ENCODE results near the gene CCT2. TPM values are rescaled to one million over a fixed set of nuclear protein-coding genes. Genes with fewer than 3 reads are reported as not detected.

The CCT2 gene
- total RNA-seq, 1 experiment from 2014 or later, result 342 TPM

GRCh38 chr12:69598174-69598753, 13.0 kb downstream of the CCT2 start:
- POLR2A ChIA-PET, result no interaction called here
- DNase-seq (ENCODE audit: low spot score) (no peak), ATAC-seq (no peak)
- Mint-ChIP-seq H3K27me3 (ENCODE audit: low read depth) (no peaks in the 10 kb centered on the region), H3K4me1 (no peaks in the 10 kb centered on the region), H3K36me3 (peaks cover 86% of the 10 kb centered on the region), H3K4me3 (no peak overlapping the region), H3K27ac (no peak overlapping the region), H3K9me3 (peaks cover 2% of the 10 kb centered on the region)
- CTCF ChIA-PET, result interaction anchor here (0.5 kb wide), 1 partner anchor 1181 kb away, joined by 3 read pairs; no protein-coding TSS in a partner anchor
- no peak for TF ChIP-seq RORB (CRISPR knock-in tag; IDR thresholded peaks at IDR 0.05)
- TF ChIP-seq CTCF (IDR thresholded peaks at IDR 0.05), result no peak
- no peak for TF ChIP-seq ATF2 (CRISPR knock-in tag; IDR thresholded peaks at IDR 0.05; ENCODE audit: borderline replicate concordance, low read depth)
- no peak for TF ChIP-seq NFE2L1 (CRISPR knock-in tag; IDR thresholded peaks at IDR 0.05)
- no peak for TF ChIP-seq AR (CRISPR knock-in tag; IDR thresholded peaks at IDR 0.05)
- no peak for TF ChIP-seq ZSCAN18 (CRISPR knock-in tag; IDR thresholded peaks at IDR 0.05)
- TF ChIP-seq AFF4 (CRISPR knock-in tag; IDR thresholded peaks at IDR 0.05; ENCODE audit: borderline replicate concordance), result no peak
- no peak for TF ChIP-seq SOX15 (CRISPR knock-in tag; IDR thresholded peaks at IDR 0.05)
- TF ChIP-seq OVOL2 (CRISPR knock-in tag; IDR thresholded peaks at IDR 0.05; ENCODE audit: borderline replicate concordance), result no peak
- TF ChIP-seq CBFB (CRISPR knock-in tag; IDR thresholded peaks at IDR 0.05; ENCODE audit: low read depth), result no peak
- no peak for TF ChIP-seq IRF2 (CRISPR knock-in tag; IDR thresholded peaks at IDR 0.05; ENCODE audit: borderline replicate concordance, low read depth)
- no peak for TF ChIP-seq SMAD3 (CRISPR knock-in tag; IDR thresholded peaks at IDR 0.05; ENCODE audit: borderline replicate concordance)
- TF ChIP-seq EMX1 (CRISPR knock-in tag; IDR thresholded peaks at IDR 0.05), result no peak
- no peak for TF ChIP-seq ATF3 (CRISPR knock-in tag; conservative IDR thresholded peaks at IDR 0.05)
- no peak for TF ChIP-seq ELF4 (CRISPR knock-in tag; IDR thresholded peaks at IDR 0.05; ENCODE audit: low read depth)
